Measurements from ENCODE around the gene GHR.

GHR gene

DNA sequence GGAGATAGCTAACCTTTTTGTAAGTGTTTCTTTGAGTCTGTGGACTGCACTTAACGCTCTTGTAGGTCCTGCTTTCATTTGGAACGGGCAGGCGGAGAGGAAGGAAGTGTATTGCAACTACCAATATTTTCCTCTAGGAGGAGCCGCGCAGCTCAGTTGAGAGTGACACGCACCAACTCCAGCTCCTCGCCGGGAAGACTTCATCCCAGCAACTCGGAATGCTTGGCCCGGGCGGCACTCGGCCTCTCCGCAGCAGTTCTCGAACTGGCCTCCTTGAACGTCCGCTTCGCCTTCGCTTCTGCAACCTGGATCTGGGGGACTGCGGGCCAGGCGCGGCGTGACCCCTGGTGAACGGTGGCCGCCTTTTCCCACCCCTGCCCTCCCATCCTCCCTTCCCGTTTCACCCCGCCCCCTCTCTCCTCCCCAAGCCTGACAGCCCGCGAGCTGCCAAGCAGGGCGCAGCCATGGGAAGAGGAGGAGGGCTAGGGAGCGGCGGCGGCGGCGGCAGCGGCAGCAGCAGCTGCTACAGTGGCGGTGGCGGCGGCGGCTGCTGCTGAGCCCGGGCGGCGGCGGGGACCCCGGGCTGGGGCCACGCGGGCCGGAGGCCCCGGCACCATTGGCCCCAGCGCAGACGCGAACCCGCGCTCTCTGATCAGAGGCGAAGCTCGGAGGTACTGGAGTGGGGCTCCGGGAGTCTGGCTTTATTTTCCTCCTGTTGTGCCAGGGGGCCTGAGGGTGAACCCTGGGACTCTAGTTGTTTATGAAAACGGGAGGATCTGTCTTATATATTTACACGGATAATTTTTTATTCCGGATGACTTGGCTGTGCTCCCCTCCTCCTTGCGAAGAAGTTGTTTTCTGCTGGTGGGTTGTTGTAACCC is at the start of gene GHR:
TSS of gene GHR (plus strand) at position 155 of the 881 bp plus-strand sequence. CDS start 142,436 bp downstream, outside the sequence.
- DNase-seq (ENCODE audit: extremely low read depth in 1 of 2, low read depth in 1 of 2) = no peak

DNA sequence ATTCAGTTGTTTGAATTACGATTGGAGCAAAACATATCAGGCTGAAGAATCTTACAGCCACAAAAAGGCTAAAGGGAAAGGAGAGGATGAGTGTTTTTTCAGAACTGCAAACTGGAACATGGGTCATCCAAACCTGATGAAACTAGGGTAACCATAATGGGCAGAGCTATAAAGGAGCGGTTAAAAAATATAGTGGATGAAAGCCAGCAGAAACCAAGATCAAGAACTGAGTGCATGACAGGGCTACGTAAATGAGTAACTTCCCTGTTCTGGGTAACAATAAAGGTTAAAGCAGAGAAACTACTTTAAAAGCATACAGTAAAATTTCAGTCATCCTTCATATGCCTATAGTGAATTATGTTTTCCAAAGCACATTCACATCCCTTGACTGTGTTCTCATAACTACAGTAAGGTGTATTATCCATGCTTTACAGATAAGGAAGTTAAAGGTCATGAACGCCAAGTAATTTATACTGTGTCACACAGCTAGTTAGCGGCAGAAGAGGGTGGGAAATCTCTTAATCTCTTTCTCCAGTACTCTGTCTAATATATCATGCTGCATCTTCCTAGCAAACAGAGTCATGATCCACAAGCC is 48.5 kb upstream of the GHR start:
- DNase-seq (ENCODE audit: extremely low read depth in 1 of 2, low read depth in 1 of 2) = no peak

DNA sequence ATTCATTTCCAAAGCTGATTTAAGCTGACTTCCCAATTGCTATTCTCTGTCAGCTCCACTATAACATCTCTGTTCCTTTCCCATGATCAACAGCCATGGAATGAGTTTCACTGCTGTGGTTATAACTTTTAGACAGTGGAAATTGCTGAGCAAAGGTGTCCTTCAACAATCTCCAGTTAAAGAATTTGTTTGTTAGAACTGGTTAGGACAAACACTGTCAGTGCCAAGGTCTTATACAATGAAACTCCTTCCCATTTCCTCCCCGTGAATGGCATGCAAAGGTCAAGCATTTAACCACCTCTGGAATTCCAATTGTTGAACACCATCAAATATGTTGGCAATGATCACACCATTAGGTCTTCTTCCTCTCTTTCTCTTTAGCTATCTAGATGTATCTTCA is 45.7 kb upstream of the GHR start:
- no peak for DNase-seq (ENCODE audit: extremely low read depth in 1 of 2, low read depth in 1 of 2)

GRCh38 chr5:42381973-42382372 is 41.3 kb upstream of the GHR start:
- DNase-seq (ENCODE audit: extremely low read depth in 1 of 2, low read depth in 1 of 2) = no peak

DNA sequence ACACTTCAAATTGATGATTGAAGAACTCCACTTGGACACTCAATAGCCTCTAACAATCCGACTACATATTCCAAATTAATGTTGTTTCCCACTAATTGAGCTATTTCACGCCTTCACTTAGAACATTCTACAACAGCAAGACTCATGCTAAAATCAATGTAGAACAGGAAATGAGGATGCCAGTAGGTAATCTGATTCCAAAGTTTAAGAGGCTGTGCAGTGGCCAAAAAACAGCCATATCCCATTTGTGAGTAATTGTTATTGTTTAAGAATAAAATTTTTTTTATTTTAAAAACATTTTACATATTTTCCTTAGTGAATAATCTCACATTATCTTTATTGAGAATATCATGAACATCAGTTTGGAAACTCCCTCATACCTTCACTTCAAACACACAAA is 35.7 kb upstream of the GHR start:
- no peak for DNase-seq (ENCODE audit: extremely low read depth in 1 of 2, low read depth in 1 of 2)

- DNase-seq (ENCODE audit: extremely low read depth in 1 of 2, low read depth in 1 of 2) = no peak
Observed at GRCh38 chr5:42390115-42390514, 33.1 kb upstream of the GHR start.

DNA sequence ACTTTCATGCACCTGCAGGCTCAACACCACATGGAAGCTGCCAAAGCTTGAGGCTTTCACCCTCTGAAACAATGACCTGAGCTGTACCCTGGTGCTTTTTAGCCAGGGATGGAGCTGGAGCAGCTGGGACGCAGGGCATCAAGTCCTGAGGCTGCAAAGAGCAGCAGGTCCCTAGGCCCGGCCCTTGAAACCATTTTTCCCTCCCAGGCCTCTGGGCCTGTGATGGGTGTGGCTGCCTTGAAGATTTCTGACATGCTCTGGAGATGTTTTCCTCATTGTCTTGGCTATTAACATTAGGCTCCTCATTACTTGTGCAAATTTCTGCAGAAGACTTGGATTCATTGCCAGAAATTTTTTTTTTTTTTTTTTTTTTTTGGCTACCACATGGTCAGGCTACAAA is 30.3 kb upstream of the GHR start:
- DNase-seq (ENCODE audit: extremely low read depth in 1 of 2, low read depth in 1 of 2) = no peak

GRCh38 chr5:42396111-42396510 is 27.1 kb upstream of the GHR start:
- DNase-seq (ENCODE audit: extremely low read depth in 1 of 2, low read depth in 1 of 2) = no peak

DNA sequence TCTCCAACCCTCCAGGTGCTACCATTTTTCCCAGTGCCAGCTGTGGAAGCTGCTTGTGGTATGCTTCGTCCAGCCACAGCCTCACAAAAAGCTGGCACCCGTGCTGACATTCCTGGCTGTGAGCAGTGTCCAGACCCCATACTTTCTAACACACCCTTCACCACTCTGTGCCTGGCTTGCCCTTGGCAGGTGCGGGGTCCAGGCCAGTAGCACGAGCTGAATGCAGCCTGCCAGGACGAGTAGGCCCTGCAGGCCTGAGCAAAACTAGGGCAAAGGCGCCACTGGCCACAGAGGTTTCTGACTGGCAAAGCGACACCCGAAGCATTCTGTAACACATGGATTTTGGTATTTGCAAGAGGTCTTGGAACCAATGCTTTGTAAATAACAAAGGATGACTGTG is 26.0 kb upstream of the GHR start:
- no peak for DNase-seq (ENCODE audit: extremely low read depth in 1 of 2, low read depth in 1 of 2)

DNA sequence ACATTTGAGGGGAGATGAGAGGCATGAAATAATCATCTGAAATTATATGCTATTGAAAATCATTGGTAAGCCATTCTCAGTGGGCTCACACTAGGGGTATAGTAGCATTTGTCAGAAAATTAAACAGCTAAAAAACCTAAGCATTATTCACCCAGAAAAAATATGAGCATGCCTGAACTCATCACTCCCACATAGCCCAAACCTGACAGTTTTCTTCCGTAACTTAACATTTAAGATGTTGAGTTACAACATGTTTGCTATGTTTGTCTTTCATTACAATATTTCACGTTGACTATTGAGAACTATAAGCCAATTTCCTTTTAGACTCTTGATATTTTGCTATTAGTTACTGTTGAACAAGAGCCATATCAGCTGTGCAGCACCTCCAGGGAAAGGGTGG is 23.5 kb upstream of the GHR start:
- DNase-seq (ENCODE audit: extremely low read depth in 1 of 2, low read depth in 1 of 2) = no peak

GRCh38 chr5:42400474-42400873 is 22.8 kb upstream of the GHR start:
- no peak for DNase-seq (ENCODE audit: extremely low read depth in 1 of 2, low read depth in 1 of 2)

GRCh38 chr5:42403236-42403635 is 20.0 kb upstream of the GHR start:
- no peak for DNase-seq (ENCODE audit: extremely low read depth in 1 of 2, low read depth in 1 of 2)

GRCh38 chr5:42404366-42404765 is 18.9 kb upstream of the GHR start:
- DNase-seq (ENCODE audit: extremely low read depth in 1 of 2, low read depth in 1 of 2) = no peak

DNA sequence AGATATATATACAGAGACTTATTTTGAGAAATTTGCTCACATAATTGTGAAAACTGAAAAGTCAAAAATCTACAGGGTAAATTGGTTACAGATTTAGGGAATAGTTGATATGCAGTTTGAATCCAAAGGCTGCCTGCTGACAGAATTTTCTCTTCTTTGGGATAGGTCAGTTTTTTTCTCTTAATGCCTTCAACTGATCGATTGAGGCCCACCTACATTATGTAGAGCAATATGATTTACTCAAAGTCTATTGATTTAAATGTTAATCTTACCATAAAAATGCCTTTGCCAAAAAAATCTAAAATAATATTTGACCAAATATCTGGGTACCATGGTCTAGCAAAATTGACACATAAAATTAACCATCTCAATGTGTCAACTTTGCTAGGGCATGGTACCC is 3.9 kb upstream of the GHR start:
- no peak for DNase-seq (ENCODE audit: extremely low read depth in 1 of 2, low read depth in 1 of 2)

DNA sequence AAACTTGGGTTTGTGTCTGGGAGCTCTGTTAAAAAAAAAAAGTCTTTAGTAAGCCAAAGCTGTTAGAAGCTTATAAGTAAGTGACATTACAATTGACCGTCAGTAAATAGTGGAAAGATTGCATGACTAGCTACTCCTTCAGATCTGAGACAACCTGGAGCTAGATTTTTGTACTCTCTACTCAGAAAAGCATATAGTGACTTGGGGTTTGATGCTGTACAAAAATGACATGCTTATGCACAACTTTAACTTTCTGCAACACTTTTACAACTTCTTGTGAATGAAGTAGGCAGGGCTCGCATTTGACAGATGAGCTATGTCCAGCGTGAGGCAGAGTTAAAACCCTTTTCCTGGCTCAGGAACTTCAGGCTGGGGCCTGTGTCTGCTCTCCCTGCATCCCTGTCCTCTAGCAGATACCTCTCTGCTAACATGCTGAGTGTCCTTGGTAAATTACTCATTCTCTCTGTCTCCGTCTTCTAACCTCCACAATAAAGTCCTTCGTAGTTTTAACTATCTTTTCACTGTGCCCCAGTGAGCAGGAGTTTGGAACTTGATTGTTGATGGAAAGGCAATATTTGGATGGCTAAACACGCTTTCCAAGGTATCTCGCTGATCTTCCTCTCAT is 471 bp upstream of the GHR start:
- no peak for DNase-seq (ENCODE audit: extremely low read depth in 1 of 2, low read depth in 1 of 2)

GRCh38 chr5:42426016-42426415 is 2.8 kb downstream of the GHR start:
- DNase-seq (ENCODE audit: extremely low read depth in 1 of 2, low read depth in 1 of 2) = no peak

DNA sequence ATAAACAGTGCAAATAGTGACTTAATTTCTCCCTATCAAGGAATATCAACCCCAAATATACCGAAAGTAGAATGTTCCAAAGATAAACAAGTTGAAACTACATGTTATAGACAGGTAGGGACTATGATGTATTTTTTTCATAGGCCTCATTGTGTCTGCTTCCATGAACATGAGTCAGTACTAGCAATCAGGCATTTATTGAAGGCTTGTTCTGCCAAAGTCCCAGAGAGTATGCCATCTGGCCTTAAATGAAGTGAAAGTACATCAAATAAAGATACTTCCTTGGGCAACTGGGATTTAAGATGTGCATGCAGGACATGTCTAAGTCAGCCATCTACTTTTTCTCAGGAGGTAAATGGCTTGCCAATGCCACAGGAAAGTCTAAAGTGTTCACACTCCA is 6.5 kb downstream of the GHR start:
- DNase-seq (ENCODE audit: extremely low read depth in 1 of 2, low read depth in 1 of 2) = no peak

- no peak for DNase-seq (ENCODE audit: extremely low read depth in 1 of 2, low read depth in 1 of 2)
Observed at GRCh38 chr5:42434047-42434724, 10.9 kb downstream of the GHR start.

GRCh38 chr5:42436051-42436450 is 12.8 kb downstream of the GHR start:
- no peak for DNase-seq (ENCODE audit: extremely low read depth in 1 of 2, low read depth in 1 of 2)

DNA sequence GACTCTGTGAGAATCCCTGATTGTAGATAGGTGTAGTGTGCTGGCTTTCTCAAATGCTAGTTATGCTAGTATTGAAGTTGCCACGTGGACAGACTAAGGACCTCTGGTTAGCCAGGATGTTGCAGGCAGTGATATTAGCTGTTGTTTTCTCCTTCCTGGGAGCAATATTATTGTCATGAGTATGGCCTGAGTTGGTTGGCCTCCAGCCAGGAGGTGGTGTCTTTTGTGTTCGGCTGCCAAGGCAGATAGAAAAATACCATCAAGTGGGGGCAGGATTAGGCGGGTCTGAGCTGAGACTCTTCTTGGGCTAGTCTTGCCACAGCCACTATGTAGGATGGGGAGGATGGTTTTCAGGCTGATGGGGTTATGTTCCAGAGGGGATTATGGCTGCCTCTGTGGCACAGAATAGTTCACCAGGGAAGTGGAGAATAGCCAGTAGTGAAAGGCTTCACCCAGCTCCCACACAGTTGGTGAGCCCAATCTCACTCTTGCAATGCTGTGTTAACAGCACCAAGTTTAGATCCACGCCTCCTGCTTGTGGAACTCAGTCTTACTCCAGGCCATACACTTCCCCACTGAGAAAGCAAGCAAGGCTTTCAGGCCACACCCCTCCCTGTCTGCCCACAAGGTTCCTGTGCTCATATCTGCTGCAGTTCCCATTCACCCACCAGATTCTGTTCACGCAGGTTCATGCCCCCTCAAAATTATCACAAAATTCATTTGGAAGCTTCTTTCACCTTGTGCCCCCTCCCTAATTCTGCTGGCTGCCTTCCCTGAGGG is 31.2 kb downstream of the GHR start:
- DNase-seq (ENCODE audit: extremely low read depth in 1 of 2, low read depth in 1 of 2) = no peak

DNA sequence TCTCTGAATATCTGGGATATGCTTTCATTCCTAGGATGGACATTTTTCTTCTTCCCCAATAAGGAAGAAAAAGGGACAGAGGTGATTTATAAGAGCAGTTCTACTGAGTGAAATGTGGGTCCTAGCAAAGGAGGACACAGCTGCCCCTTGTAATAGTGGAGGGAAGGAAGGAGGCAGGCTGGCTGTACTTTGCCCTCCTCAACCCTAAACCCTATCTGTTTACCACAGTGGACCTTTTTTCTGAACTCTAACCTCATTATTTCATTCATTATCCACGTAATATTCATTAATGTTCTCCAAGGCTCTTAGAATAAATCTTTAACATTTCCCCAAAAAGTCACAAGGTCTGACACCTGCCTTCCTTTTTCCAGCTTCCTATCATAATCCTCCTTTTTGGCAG is 37.8 kb downstream of the GHR start:
- no peak for DNase-seq (ENCODE audit: extremely low read depth in 1 of 2, low read depth in 1 of 2)
